Psoas muscle (tissue), 8 donors: ENCODE results near the gene INVS. TPM values are rescaled to one million over a fixed set of nuclear protein-coding genes. Genes with fewer than 3 reads are reported as not detected.

Experiments
- ATAC-seq, 4 donors: fragments of 200-7000 bp; cut with Tn5 transposase; one replicate each; pipeline ENCODE4 v1.9.1; 2020; ENCODE audit warnings: moderate library complexity in 3 of 4, mild to moderate bottlenecking in 2 of 4
- DNase-seq, 2 donors: peaks; one replicate each; pipeline ENCODE4 v3.0.0-alpha.2; 2020
- H3K27ac ChIP-seq: fragments of 200-600 bp; one replicate; pipeline ENCODE4 v1.8.0; 2022
- H3K27me3 ChIP-seq, 3 donors: fragments of 200-600 bp in 1 of 3; one replicate each; pipeline versions ENCODE4 v1.6.1 to v1.8.0; 2013 to 2022; ENCODE audit warnings: low read length in 2 of 3, mild to moderate bottlenecking in 2 of 3, moderate library complexity in 1 of 3; ENCODE audit not compliant: insufficient read depth in 3 of 3
- H3K36me3 ChIP-seq, 2 donors: fragments of 200-600 bp in 1 of 2; one replicate each; pipeline versions ENCODE4 v1.6.1 to v1.8.0; 2013 to 2022; ENCODE audit warnings: low read depth in 1 of 2, mild to moderate bottlenecking in 1 of 2, moderate library complexity in 1 of 2; ENCODE audit not compliant: insufficient read depth in 1 of 2
- H3K4me1 ChIP-seq: fragments of 200-600 bp; one replicate; pipeline ENCODE4 v1.8.0; 2022
- H3K4me3 ChIP-seq: fragments of 200-600 bp; one replicate; pipeline ENCODE4 v1.8.0; 2022; ENCODE audit warnings: mild to moderate bottlenecking
- H3K9me3 ChIP-seq: fragments of 200-600 bp; one replicate; pipeline ENCODE4 v1.8.0; 2022
- CTCF ChIP-seq: fragments of 200-600 bp; IDR thresholded peaks from one replicate; pipeline ENCODE4 v1.8.0; 2022; ENCODE audit warnings: antibody characterized with exemption
- WGBS, 3 donors: extraction: QIAGEN DNeasy Blood & Tissue Kit; methylation state at CpG; one replicate each; pipeline versions ENCODE4 v1.1.6 to v1.1.7; 2013; 5-methylcytosine and 5-hydroxymethylcytosine counted together
- intact Hi-C, 2 donors: fragments of 100-400 bp; cut with DNase I; formaldehyde crosslinking; loops; one replicate each; pipeline versions ENCODE4 v1.11.0 to v1.14.2; 2022
- long read RNA-seq, 2 donors: library from polyadenylated mRNA; unstranded; transcript quantifications; one replicate each; pipeline ENCODE4 v2.0.0, GENCODE V29; 2021
- polyA plus RNA-seq, 3 donors: library from polyadenylated mRNA; stranded (reverse); fragments of 200-250 nt; gene quantifications; one replicate each; pipeline ENCODE4 v1.2.3, GENCODE V29; 2013
- total RNA-seq, 4 donors: library from RNA; stranded (reverse); fragmentation: NEBNext Ultra II Directional in 2 of 4; extraction: Animal tissue kit (Norgen Biotek cat#: 25700) in 2 of 4; gene quantifications; one replicate each; pipeline versions ENCODE4 v1.2.1 to v1.2.4, GENCODE V29; 2021 to 2023
- donor health status: healthy with polysubstance abuse.
- donor health status: DM: no; HTN: no; CAD: no; lungs with moderate emphysema.
- donor health status: Bipolar disorder and iron deficiency.
- donor health status: healthy.
- donor health status: DM: yes; HTN: yes; CAD: no.
- donor health status: DM: no; HTN: no; CAD: no.
- donor health status: DM: no; HTN: no; CAD: no.
- donor health status: DM: yes; HTN: yes; CAD: no.

Gene INVS
- total RNA-seq (1 to 10 TPM; 4.1 to 7.3 (median 5.9) TPM), polyA plus RNA-seq (1 to 10 TPM; 1.6 to 6.5 (median 2.0) TPM)
- long read RNA-seq, donor 1, partial matches to known transcripts, result 0 of 1 reads
- long read RNA-seq, donor 1, other reads (novel, unspliced or antisense), result 1 of 1 reads
- long read RNA-seq, donor 2, partial matches to known transcripts, result 5 of 12 reads
- long read RNA-seq, donor 2, other reads (novel, unspliced or antisense), result 5 of 12 reads

GRCh38 chr9:100098887-100099721 is at the start of gene INVS, which contains the start of gene ERP44:
Gene INVS, plus strand, starts transcription at chr9:100099243. Its CDS starts 5,279 bp downstream, at chr9:100104522.
Gene ERP44, minus strand, starts transcription at chr9:100099000. Its CDS starts 160 bp downstream, at chr9:100098840.
- intact Hi-C loops, result loop anchor here in 1 of 2 donors (10.0 kb wide), 1 partner anchor 116 kb away; no protein-coding TSS in a partner anchor
- no peaks in the 10 kb centered on the region for H3K27me3 ChIP-seq
- H3K4me1 ChIP-seq, result peaks cover 32% of the 10 kb centered on the region
- DNase-seq (peak; percentile 99), ATAC-seq (peak; percentile 95 to 98 (median 97))
- H3K4me3 ChIP-seq, result peak within 1 kb of the TSS; percentile 99
- WGBS, 3 donors, result 0% methylated on average over 46 to 54 of the region's 54 CpGs
- no peak for TF ChIP-seq CTCF
- peaks cover 0 to 22% of the 10 kb centered on the region in 2 donors for H3K36me3 ChIP-seq
- H3K9me3 ChIP-seq, result no peaks in the 10 kb centered on the region
- peak within 1 kb of the TSS; percentile 97 for H3K27ac ChIP-seq

GRCh38 chr9:100049551-100049950 is 49.5 kb upstream of the INVS start:
- H3K9me3 ChIP-seq, result no peaks in the 10 kb centered on the region
- no peak for TF ChIP-seq CTCF
- 82 to 98% (median 97%) methylated on average over 1 of the region's 1 CpG for WGBS, 3 donors
- H3K27me3 ChIP-seq, result no peaks in the 10 kb centered on the region
- no peak for DNase-seq
- intact Hi-C loops, result no loop called here
- ATAC-seq, result no peak
- H3K4me3 ChIP-seq, result no peak overlapping the region
- no peak overlapping the region for H3K27ac ChIP-seq
- H3K4me1 ChIP-seq, result no peaks in the 10 kb centered on the region
- peaks cover 0 to 27% of the 10 kb centered on the region in 2 donors for H3K36me3 ChIP-seq

GRCh38 chr9:100052375-100052774 is 46.7 kb upstream of the INVS start:
- H3K27me3 ChIP-seq, result no peaks in the 10 kb centered on the region
- no peak overlapping the region for H3K4me3 ChIP-seq
- TF ChIP-seq CTCF, result no peak
- intact Hi-C loops, result no loop called here
- ATAC-seq, result no peak
- no peaks in the 10 kb centered on the region for H3K9me3 ChIP-seq
- WGBS, 3 donors, result 40 to 70% (median 48%) methylated on average over 6 of the region's 6 CpGs
- no peaks in the 10 kb centered on the region for H3K4me1 ChIP-seq
- no peak overlapping the region for H3K27ac ChIP-seq
- no peak for DNase-seq
- peaks cover 0 to 36% of the 10 kb centered on the region in 2 donors for H3K36me3 ChIP-seq

GRCh38 chr9:100056561-100056960 is 42.5 kb upstream of the INVS start:
- no peak for TF ChIP-seq CTCF
- no peaks in the 10 kb centered on the region for H3K4me1 ChIP-seq
- DNase-seq, result no peak
- intact Hi-C loops, result no loop called here
- no peak overlapping the region for H3K4me3 ChIP-seq
- H3K27ac ChIP-seq, result no peak overlapping the region
- no peak for ATAC-seq
- no peaks in the 10 kb centered on the region for H3K27me3 ChIP-seq
- no peaks in the 10 kb centered on the region for H3K9me3 ChIP-seq
- WGBS, 3 donors, result 93 to 99% (median 97%) methylated on average over 2 of the region's 2 CpGs
- H3K36me3 ChIP-seq, result peaks cover 0 to 36% of the 10 kb centered on the region in 2 donors
